IPS-18c (cell line): ENCODE data around the gene AMIGO1.

ENCODE experiments used
- H3K4me3 ChIP-seq: 2 replicates; pipeline ENCODE4 v1.7.0; 2013; ENCODE audit warnings: low read depth, mild to moderate bottlenecking, low read length, moderate library complexity; ENCODE audit not compliant: insufficient read depth
- H3K9me3 ChIP-seq: one replicate; pipeline ENCODE4 v1.6.1; 2013; ENCODE audit warnings: mild to moderate bottlenecking, low read length, moderate library complexity; ENCODE audit not compliant: control insufficient read depth, insufficient read depth

AMIGO1 gene

DNA sequence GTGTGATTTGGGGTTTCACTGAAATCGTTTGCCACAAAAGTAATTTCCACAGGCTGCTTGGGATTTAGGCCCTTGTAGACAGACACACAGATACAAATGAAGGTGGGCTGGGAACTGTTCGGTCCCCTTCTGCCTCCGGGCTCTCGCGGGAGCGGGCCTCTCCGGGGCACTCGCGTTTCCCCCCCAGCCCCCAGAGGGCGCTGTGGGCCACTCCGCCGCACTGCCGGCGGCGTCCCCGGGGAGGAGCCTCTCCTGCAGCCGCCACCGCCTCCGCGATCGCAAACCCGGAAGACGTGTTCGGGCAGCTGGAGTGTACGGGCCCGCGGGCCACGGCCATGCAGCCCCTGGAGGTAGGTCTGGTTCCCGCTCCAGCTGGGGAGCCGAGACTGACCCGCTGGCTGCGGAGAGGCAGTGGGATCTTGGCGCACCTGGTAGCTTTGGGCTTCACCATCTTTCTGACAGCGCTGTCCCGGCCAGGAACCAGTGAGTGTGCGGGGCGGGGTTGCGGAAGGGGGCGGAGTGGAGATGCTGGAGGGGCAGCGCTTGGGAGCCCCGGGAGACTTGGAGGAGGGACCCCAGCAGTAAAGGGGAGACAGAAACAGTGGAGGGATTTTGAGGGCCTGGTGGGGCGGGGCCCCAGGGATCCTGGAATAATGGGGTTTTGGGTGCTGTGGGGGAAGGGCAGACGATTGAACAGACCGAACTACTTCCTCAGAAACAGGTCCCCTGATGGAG lies 15.6 kb downstream of the AMIGO1 start, which contains the start of gene CYB561D1:
Gene CYB561D1, plus strand, starts transcription at position 290 of the 735 bp plus-strand sequence. Its CDS starts 46 bp downstream, at position 336.
- peak within 1 kb of the TSS; percentile 83 for H3K4me3 ChIP-seq
- H3K9me3 ChIP-seq, result no peaks in the 10 kb centered on the region

DNA sequence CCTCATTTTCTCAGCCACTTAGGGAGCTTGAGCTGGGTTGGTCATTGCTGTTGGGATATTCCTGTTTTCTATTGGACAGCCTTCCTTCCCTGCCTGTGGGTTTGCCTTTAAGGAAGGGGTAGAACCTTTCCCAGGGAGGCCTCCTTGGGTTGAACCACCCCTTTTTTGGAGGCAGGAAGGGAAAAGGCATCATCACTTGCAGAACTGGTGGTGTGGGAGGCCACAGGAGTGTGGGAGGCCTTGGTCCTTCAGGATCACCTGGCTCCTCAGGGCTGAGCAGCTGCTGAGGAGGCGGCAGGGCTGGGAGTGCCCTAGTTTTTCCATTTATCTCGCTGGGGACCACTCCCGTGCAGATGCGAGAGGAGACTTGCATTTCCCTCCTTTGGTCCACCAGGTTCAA lies 16.3 kb downstream of the AMIGO1 start:
- no peak overlapping the region for H3K4me3 ChIP-seq
- no peaks in the 10 kb centered on the region for H3K9me3 ChIP-seq

DNA sequence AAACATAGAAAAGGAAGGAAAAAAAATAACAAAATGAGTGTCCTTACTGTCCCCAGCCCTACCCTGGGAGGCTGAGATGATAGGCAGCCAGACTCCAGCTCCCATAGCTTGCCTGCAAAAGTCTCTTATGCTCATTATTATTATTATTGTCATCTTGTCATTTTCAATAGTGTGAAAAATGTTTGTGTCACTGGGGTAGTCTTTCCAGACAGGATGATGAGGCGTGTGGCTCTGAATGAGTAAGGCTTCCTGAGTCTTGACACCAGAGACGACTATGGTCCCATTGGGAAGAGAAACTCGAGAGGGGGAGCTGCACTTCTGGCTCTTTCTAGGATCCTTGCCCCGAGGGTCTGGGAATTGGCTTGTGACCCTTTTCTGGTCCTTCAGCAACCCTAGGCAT lies 16.7 kb downstream of the AMIGO1 start:
- Histone ChIP-seq H3K4me3 (no peak overlapping the region), H3K9me3 (no peaks in the 10 kb centered on the region)

DNA sequence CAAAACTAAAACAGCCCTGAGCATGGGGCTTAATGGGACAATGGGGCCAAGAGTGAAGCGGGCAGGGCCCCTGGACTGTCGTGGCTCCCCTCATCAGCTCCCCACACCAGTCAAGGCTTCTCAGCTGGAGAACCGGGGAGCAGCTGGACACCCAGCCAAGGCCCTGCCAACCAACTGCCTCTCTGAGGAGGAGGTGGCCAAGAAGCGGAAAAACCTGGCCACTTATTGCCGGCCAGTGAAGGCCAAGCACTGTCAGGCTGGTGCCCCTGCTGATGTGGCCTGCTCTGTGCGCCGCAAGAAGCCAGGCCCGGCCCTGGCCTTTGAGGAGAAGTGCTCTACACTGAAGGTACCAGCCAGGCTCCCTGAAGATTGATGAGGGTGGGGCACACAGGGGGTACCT lies 18.2 kb downstream of the AMIGO1 start:
- Histone ChIP-seq H3K4me3 (no peak overlapping the region), H3K9me3 (no peaks in the 10 kb centered on the region)

DNA sequence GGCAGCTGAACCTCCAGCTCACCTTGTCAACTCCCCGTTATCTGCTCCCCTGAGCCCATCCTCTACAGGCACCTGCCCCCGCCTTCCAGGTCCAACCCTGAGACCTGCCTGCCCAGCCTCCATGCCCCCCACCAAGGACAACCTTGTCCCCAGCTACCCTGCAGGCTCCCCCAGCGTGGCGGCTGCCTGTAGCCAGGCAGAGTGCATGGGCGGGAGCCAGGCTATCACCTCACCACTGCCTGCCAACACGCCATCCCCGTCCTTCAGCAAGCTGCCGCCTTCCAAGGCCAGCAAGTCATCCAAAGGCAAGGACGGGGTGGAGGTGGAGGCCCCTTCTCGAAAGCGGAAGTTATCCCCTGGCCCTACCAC lies 18.6 kb downstream of the AMIGO1 start:
- Histone ChIP-seq H3K9me3 (no peaks in the 10 kb centered on the region), H3K4me3 (no peak overlapping the region)

DNA sequence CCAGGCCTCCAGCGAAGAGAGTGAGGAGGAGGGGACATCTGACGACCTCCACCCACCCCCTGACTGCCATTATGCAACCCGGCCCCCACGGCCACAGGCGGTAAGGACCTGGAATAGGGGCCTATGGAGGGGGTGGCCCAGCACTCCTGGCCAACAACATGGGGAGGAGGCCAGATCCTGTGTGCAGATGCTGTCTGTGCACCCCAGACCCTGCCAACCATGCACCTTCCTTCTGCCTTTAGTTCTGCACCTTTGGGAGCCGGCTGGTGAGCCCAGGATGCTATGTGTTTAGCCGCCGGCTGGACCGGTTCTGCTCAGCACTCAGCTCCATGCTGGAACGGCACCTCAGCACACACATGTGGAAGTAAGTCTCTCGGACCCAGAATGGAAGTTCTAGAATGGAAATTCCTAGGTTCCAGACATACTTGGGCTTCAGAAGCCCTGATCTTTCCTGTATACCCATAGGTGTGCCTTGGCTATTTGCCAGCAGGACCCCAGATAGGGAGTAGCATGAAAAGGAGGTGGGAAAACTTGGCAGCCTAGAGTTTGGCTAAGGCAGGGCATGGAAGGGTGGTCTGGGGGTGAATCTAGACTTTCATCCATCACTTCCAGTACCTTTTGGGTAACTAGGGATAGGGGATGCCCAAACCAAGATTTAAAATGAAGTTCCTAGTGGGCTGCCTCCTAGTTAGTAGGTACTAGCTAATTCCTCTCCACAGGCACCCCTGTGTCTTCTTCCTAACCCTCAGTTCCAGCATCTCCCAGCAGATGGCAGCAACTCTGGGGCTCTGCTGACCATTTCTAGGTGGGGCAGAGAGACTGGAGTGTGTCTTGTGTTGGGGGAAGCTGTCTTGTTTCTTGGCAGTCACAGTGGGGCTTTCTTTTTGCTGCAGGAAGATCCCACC lies 19.2 kb downstream of the AMIGO1 start:
- Histone ChIP-seq H3K4me3 (no peak overlapping the region), H3K9me3 (no peaks in the 10 kb centered on the region)

DNA sequence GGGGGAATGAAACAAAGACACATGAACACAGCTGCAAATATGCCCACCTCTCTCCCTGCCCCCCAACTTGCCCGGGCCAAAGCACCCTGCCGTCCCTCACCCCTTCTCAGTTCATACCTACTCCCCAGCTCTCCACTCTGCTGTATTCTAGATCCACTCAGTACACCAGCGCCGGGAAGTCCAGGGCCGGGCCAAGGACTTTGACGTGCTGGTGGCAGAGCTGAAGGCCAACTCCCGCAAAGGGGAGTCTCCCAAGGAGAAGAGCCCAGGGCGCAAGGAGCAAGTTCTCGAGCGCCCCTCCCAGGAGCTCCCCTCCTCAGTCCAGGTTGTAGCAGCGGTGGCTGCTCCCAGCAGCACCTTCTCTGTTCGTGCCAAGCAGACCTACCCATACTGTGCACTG lies 20.8 kb downstream of the AMIGO1 start:
- no peak overlapping the region for H3K4me3 ChIP-seq
- no peaks in the 10 kb centered on the region for H3K9me3 ChIP-seq

DNA sequence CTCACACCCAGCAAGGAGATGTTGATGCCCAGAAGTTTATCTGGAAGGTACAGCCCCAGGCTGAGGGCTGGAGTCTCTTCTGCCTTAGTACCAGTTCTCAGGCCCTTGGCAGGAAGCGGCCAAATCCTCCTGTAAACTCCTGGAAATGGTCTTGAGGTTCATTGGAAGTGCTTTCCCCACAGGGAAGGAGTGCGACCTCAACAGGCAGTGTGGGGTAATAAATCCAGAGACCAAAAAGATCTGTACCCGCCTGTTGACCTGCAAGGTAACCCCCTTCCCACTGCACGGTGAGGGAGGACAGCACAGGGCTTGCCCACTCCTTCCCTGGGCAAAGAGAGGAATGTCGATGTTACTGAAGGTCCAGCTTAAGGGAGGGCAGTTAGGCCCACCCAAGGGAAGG lies 21.3 kb downstream of the AMIGO1 start:
- H3K4me3 ChIP-seq, result no peak overlapping the region
- peaks cover 2% of the 10 kb centered on the region for H3K9me3 ChIP-seq

DNA sequence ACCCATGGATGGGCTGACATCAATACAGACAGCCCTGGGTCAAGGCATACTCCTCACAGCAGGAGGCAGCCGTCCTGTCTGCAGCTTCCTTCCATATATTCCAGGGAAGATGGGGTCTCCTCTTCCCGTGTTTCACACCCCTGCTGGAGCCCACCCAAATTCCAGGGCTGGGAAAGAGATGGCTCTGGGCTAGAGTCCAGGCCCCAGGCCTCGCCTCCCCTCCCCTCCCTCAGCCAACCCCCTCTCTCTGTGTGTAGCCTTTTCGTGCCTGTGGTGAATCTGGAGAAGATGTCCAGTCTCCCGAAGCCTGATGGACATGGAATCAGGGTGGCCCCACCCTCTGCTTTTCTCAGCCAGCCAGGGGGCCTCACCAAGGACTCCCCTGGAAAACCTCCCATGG lies 22.3 kb downstream of the AMIGO1 start:
- H3K9me3 ChIP-seq, result peaks cover 2% of the 10 kb centered on the region
- H3K4me3 ChIP-seq, result no peak overlapping the region

DNA sequence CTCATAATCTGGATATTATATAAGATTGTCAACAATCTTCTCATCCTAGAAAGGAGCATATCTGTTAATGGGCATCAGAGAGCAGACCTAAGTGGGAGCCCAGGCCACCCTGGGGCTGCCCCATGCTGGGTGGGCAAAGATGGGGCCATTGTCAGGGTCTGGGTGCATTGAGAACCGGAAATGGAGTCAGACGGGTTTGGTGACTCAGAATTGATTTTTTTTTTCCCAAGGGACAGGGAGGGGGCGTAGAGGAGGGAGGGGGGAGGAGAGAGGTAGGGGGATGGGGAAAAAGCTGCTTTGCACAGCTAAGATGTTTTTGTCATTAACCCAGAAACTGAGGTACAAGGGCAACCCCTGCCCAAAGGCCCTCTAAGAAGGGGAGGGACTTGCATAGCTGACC lies 24.5 kb downstream of the AMIGO1 start:
- H3K4me3 ChIP-seq, result peak overlapping the region; percentile 65; the same call in 1 of the 2 replicates
- H3K9me3 ChIP-seq, result peaks cover 2% of the 10 kb centered on the region

DNA sequence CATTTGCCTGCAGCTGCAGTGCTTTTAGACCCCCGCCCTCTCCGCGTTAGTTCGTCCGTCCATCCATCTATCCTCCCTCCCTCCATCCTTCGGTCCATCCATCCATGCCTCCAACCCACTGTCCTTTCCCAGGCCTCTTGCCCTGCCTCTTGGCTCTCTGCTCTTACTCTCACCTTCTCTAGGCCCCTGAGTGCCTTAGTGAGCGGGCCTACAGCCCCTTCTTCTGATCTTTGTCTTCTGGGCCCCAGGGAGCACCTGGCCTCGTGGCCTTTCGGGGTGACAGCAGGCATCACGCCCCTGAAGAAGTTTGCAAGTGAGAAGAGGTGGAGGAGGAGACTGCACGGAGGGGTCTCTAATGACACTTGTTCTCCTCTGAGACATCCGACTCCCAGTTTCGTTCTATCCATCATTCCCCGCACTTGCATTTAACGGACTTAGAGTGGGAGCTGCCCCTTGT lies 25.0 kb downstream of the AMIGO1 start:
- peaks cover 2% of the 10 kb centered on the region for H3K9me3 ChIP-seq

DNA sequence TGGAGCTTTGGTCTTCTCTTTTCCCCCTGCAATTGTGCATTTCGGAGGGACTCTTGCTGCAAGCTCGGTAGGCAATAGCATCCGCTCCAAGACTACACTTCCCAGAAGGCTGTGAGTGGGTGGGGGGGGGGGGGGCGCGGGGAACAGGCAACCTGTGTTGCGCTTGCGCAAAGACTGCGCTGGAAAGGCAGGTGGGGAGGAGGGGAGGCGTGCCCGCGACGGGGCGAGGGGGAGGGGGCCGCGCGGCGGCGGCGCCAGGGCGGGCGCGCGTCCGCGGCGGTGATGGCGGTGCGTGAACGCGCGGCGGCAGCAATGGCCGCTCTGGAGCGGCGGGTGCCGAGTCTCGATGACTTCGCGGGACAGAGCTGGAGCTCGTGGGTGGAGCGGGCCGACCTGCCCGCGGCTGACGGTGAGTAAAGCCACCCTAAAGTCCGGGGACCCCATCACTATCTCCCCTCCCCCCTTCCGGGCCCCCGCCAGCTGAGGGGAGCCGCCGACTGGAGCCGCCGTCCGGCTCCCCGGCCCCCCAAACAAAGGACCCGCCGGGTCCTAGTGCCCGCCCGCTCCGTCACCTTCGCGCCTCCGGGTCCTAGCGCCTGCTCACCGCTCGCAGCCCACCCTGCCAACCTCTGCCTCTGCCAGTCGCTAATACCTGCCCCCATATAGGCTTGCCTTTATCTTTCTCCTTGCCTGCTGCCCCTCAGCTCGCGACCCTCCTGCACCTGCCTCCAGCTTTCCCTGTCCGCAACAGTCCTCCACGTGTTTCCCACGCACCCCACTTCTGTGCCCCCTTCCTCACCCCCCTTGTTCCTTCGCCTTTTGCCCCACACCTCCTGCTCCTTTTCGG lies 25.6 kb downstream of the AMIGO1 start, which contains the start of gene ATXN7L2:
Gene ATXN7L2, plus strand, starts transcription at position 234 of the 847 bp plus-strand sequence. Its CDS starts 49 bp downstream, at position 283.
- peak within 1 kb of the TSS; percentile 83 for H3K4me3 ChIP-seq
- peaks cover 2% of the 10 kb centered on the region for H3K9me3 ChIP-seq

More for the DNA sequence above, 25.0 kb downstream of the AMIGO1 start:
- H3K4me3 ChIP-seq, result peak overlapping the region; percentile 65

DNA sequence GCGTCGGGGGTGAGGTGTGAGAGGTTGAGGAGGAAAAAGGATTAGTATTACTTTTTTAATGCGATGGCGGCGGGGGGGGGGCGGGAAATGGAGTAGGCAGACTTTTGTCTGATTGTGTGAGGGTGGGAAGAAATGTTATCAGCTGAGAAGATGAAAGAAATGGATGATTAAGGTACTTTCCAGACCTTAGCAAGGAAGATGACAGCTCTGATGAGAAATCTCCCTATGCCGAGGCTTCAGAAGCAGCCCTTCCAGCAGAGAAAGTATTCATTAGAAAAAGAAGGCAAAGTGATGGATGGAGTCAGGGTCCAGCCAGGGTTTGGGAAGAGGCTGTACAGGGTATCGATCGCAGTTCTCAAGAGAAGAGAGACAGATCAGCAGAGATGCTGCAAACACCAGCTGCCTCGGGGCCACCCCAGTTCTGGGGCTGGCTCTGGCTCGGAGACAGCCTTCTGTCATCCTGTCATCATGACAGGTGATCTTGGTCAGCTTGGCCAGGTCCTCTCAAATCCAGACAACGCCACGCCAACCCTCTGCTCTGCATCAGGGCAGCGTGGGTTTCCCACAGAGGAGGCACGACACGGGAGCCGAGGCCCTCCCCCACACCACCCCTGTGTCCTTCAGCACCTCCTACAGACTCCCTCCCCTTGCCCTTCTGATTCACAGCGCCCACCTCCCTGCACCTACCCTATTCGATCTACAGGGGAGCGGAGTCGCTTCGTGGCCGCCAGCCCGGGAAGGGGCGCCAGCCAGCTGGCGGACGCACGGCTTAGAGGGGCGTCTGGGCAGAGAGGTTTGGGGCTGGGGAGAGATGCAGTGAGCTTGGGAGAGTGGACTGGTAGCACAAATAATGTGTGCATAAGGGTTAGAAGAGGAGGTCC lies 26.5 kb downstream of the AMIGO1 start:
- Histone ChIP-seq H3K4me3 (peak overlapping the region; percentile 83), H3K9me3 (peaks cover 2% of the 10 kb centered on the region)

DNA sequence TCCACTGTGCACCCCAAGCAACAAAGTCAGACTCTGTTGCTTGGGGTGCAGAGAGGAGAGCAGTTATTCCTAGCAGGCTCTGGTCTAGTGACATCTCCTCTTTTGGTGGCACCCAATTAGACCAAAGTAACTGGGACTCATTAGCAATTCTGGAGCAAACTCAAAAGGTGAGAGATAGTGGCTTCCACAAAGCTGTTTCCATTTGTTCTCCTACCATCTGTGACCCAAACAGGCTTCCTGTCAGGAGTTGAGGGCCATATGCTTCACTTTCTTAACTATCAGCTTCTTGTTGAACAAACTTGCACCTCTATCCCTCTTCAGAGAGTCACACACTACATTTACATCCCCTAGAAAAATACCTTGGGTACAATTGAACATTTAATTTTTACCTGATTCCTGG lies 27.3 kb downstream of the AMIGO1 start:
- peaks cover 2% of the 10 kb centered on the region for H3K9me3 ChIP-seq
- no peak overlapping the region for H3K4me3 ChIP-seq

DNA sequence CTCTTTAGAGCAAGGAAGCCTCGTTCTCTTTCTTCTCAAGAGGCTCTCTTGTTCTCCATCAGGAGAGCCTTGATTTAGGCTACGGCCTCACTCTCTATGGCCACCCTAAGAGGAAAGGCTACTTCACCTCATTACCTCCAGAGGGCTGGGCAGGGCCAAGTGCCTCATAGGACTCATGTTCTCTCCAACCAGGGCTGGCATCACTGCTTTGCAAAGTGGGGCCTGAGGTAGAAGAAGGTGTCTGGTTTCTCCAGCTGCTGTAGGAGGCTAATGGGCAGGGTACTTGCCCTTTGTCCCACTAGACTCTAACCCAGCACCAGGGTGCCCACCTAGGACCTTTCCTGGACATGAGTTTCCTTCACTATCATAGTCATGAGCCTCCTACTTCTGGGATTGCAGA lies 27.9 kb downstream of the AMIGO1 start:
- Histone ChIP-seq H3K9me3 (peaks cover 2% of the 10 kb centered on the region), H3K4me3 (no peak overlapping the region)

DNA sequence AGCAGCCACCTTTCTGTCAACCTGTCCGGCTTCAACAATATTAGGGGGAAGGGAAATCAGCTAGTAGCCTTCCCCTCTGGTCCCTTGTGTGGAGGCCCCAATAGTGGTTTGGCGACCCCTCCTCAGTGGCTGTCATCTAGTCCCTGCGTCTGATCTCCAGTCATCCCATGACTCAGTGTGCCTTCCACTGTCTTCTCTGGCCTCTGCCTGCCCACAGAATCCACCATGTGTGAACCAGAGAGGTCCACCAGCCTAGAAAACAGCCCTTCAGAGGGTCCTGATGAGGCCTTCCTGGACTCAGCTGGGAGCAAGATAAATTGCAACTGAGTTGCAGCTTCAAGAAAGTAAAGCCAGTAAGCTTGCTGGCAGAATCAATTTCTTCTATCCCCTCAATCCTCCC lies 29.6 kb downstream of the AMIGO1 start:
- H3K9me3 ChIP-seq, result peaks cover 2% of the 10 kb centered on the region

More for the DNA sequence above, 29.6 kb downstream of the AMIGO1 start:
- no peak overlapping the region for H3K4me3 ChIP-seq
